Fibroblast of lung (primary cell): ENCODE results near the gene STK10. TPM values are rescaled to one million over a fixed set of nuclear protein-coding genes. Genes with fewer than 3 reads are reported as not detected.

ENCODE experiments used
- DNase-seq, 2 donors: peaks; one replicate each; pipeline versions ENCODE4 v3.0.0 to v3.0.0-alpha.2; 2010; ENCODE audit warnings: low read depth in 2 of 2
- H2AFZ ChIP-seq: 2 replicates; pipeline ENCODE4 v1.5.1; 2012; ENCODE audit warnings: low read length, control low read depth, inconsistent platforms
- H3K27ac ChIP-seq: 2 replicates; pipeline ENCODE4 v1.5.1; 2011; ENCODE audit warnings: low read length, control low read depth; ENCODE audit not compliant: insufficient read depth
- H3K27me3 ChIP-seq: 2 replicates; pipeline ENCODE4 v1.5.1; 2011; ENCODE audit warnings: mild to moderate bottlenecking, low read length; ENCODE audit not compliant: control insufficient read depth, insufficient read depth
- H3K36me3 ChIP-seq: 2 replicates; pipeline ENCODE4 v1.5.1; 2011; ENCODE audit warnings: low read length; ENCODE audit not compliant: control insufficient read depth, insufficient read depth
- H3K4me1 ChIP-seq: 2 replicates; pipeline ENCODE4 v1.5.1; 2011; ENCODE audit warnings: low read length; ENCODE audit not compliant: control insufficient read depth, insufficient read depth; ENCODE audit errors: extremely low read depth
- H3K4me2 ChIP-seq: 2 replicates; pipeline ENCODE4 v1.5.1; 2011; ENCODE audit warnings: low read length, control low read depth; ENCODE audit not compliant: insufficient read depth; ENCODE audit errors: extremely low read depth
- H3K4me3 ChIP-seq, 4 experiments: fragments of 200-600 bp in 1 of 4; sonication (generic) in 1 of 4; replicated peaks in 1 of 4; 2 replicates each; pipeline ENCODE4 v1.5.1; 2011 to 2016; ENCODE audit warnings: low read length in 4 of 4, low read depth in 3 of 4, mild to moderate bottlenecking in 3 of 4, control low read depth in 2 of 4, inconsistent platforms in 1 of 4, mixed read lengths in 1 of 4; ENCODE audit not compliant: insufficient read depth in 1 of 4; ENCODE audit errors: control extremely low read depth in 1 of 4
- H3K79me2 ChIP-seq: 2 replicates; pipeline ENCODE4 v1.5.1; 2012; ENCODE audit warnings: mild to moderate bottlenecking, low read length, inconsistent platforms; ENCODE audit not compliant: control insufficient read depth, insufficient read depth
- H3K9ac ChIP-seq: 2 replicates; pipeline ENCODE4 v1.5.1; 2011; ENCODE audit warnings: mild to moderate bottlenecking, low read length, control low read depth; ENCODE audit not compliant: insufficient read depth
- H3K9me3 ChIP-seq: 2 replicates; pipeline ENCODE4 v1.5.1; 2012; ENCODE audit warnings: low read depth, low read length; ENCODE audit not compliant: control insufficient read depth, insufficient read depth
- H4K20me1 ChIP-seq: 2 replicates; pipeline ENCODE4 v1.5.1; 2011; ENCODE audit warnings: low read length; ENCODE audit not compliant: control insufficient read depth, insufficient read depth; ENCODE audit errors: extremely low read depth
- EZH2 ChIP-seq: IDR thresholded peaks from 2 replicates; pipeline ENCODE4 v1.5.1; 2012; ENCODE audit warnings: low read length, control low read depth, mild to moderate bottlenecking; ENCODE audit errors: missing control alignments
- polyA plus RNA-seq, 2 donors: library from polyadenylated mRNA; depleted of rRNA in 1 of 2; stranded (reverse) in 1 of 2; unstranded in 1 of 2; fragments of >200 nt; gene quantifications; 2 replicates each; pipeline ENCODE4 v1.2.1, GENCODE V29; 2011 to 2012; ENCODE audit warnings: missing spikeins in 1 of 2
- total RNA-seq: library from RNA; depleted of rRNA; stranded (reverse); fragments of >200 nt; gene quantifications from 2 replicates; pipeline ENCODE4 v1.2.1, GENCODE V29; 2014
- TF ChIP-seq, protein P1 (sequence below), 2 donors: IDR thresholded peaks in 1 of 2; conservative IDR thresholded peaks in 1 of 2; 1 replicate in 1 of 2; 2 replicates in 1 of 2; pipeline ENCODE4 v1.5.1; 2011 to 2012; ENCODE audit warnings: low read length in 2 of 2, control low read depth in 1 of 2, inconsistent platforms in 1 of 2, low read depth in 1 of 2, mild to moderate bottlenecking in 1 of 2

Gene STK10
- total and polyA plus RNA-seq, 2 donors (not counting 1 experiment from before 2014, with no cell fraction given): 8.9 to 16.0 TPM

DNA sequence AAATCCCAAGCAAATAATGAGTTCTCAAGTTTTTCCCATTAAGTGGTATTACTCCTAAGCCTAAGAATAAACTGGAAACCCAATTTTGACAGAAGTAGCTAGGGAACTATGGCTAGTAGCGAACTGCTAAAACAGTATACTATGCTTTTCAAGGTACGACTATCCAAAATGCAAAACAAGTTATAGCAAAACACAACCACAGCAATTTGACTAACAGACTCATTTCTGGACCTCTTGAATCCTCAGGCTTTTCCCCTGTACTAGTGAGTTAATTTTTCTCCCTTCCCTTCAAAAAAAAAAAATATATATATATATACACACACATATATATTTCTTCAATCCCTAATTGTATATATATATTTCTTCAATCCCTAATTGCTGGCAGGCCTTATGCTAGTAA is 188.9 kb downstream of the STK10 start:
- no peak for DNase-seq
- Histone ChIP-seq H3K79me2 (peaks cover 95% of the 10 kb centered on the region), H4K20me1 (peaks cover 6% of the 10 kb centered on the region), H3K9me3 (no peaks in the 10 kb centered on the region), H3K36me3 (peaks cover 2% of the 10 kb centered on the region), H3K4me2 (no peak overlapping the region), H3K27me3 (no peaks in the 10 kb centered on the region), H3K4me3 (no peak overlapping the region), H3K9ac (no peak overlapping the region), H3K4me1 (peaks cover 5% of the 10 kb centered on the region), H2AFZ (no peak overlapping the region), H3K27ac (no peak overlapping the region)
- TF ChIP-seq, protein P1, sequence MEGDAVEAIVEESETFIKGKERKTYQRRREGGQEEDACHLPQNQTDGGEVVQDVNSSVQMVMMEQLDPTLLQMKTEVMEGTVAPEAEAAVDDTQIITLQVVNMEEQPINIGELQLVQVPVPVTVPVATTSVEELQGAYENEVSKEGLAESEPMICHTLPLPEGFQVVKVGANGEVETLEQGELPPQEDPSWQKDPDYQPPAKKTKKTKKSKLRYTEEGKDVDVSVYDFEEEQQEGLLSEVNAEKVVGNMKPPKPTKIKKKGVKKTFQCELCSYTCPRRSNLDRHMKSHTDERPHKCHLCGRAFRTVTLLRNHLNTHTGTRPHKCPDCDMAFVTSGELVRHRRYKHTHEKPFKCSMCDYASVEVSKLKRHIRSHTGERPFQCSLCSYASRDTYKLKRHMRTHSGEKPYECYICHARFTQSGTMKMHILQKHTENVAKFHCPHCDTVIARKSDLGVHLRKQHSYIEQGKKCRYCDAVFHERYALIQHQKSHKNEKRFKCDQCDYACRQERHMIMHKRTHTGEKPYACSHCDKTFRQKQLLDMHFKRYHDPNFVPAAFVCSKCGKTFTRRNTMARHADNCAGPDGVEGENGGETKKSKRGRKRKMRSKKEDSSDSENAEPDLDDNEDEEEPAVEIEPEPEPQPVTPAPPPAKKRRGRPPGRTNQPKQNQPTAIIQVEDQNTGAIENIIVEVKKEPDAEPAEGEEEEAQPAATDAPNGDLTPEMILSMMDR (conservative IDR thresholded peaks at IDR 0.05 in 1 of 2, IDR thresholded peaks at IDR 0.05 in 1 of 2; ENCODE audit: low read depth in 1 of 2, low read length in 2 of 2): no peak
- TF ChIP-seq EZH2: no peak

DNA sequence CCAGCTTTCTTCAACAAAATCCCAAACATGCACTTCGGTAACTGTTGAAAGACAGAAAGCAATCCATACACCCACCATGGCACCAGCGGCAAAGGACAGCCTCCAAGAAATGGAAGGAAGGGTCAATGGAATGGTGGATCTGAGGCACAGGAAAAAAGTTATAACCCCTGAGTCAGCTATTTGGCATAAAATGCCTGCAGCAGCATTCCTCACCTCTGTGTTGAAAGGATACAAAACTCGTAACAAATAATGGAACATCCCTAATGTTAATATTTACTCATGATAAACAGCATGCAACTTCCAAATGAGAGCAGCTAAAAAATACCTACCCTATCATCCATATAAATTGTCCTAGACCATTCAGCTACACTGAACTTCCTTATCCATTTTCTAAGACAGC is 191.0 kb downstream of the STK10 start:
- H3K4me2 ChIP-seq: peak overlapping the region; percentile 10
- H3K79me2 ChIP-seq: peaks cover 84% of the 10 kb centered on the region
- DNase-seq: no peak
- no peaks in the 10 kb centered on the region for H3K9me3 ChIP-seq
- H3K36me3 ChIP-seq: peaks cover 2% of the 10 kb centered on the region
- H3K27ac ChIP-seq: no peak overlapping the region
- H3K27me3 ChIP-seq: no peaks in the 10 kb centered on the region
- H4K20me1 ChIP-seq: peaks cover 6% of the 10 kb centered on the region
- no peak for TF ChIP-seq EZH2
- TF ChIP-seq, protein P1 (conservative IDR thresholded peaks at IDR 0.05 in 1 of 2, IDR thresholded peaks at IDR 0.05 in 1 of 2; ENCODE audit: low read depth in 1 of 2, low read length in 2 of 2): no peak
- H3K4me3 ChIP-seq: no peak overlapping the region
- H3K9ac ChIP-seq: no peak overlapping the region
- peaks cover 2% of the 10 kb centered on the region for H3K4me1 ChIP-seq
- no peak overlapping the region for H2AFZ ChIP-seq

DNA sequence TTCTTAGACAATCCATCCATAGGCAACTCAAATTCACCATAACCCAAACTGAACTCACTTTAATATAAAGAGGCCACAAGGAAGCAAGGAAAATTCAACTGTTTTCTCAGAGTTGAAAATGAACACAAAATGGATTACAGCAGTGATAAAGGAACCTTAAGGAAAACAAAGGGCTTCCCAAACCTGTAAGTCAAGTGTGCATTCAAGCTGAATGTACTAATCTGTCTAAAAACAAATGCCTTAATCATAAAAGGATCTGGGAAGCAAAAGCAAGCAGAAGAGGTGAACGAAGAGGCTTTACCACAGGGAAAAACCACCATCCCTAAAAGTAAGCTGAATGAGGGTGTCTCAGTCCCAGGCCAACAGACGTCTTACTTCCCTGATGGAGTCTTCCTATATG is 195.2 kb downstream of the STK10 start:
- no peaks in the 10 kb centered on the region for H3K9me3 ChIP-seq
- no peaks in the 10 kb centered on the region for H3K36me3 ChIP-seq
- DNase-seq: no peak
- H3K4me1 ChIP-seq: peaks cover 2% of the 10 kb centered on the region
- peaks cover 67% of the 10 kb centered on the region for H3K79me2 ChIP-seq
- H3K4me2 ChIP-seq: no peak overlapping the region
- no peak overlapping the region for H3K27ac ChIP-seq
- no peaks in the 10 kb centered on the region for H3K27me3 ChIP-seq
- H3K4me3 ChIP-seq: no peak overlapping the region
- peaks cover 3% of the 10 kb centered on the region for H4K20me1 ChIP-seq
- no peak for TF ChIP-seq EZH2
- TF ChIP-seq, protein P1 (conservative IDR thresholded peaks at IDR 0.05 in 1 of 2, IDR thresholded peaks at IDR 0.05 in 1 of 2; ENCODE audit: low read depth in 1 of 2, low read length in 2 of 2): no peak
- H2AFZ ChIP-seq: no peak overlapping the region
- no peak overlapping the region for H3K9ac ChIP-seq
